Measurements from ENCODE around the gene NTM.

The NTM gene

DNA sequence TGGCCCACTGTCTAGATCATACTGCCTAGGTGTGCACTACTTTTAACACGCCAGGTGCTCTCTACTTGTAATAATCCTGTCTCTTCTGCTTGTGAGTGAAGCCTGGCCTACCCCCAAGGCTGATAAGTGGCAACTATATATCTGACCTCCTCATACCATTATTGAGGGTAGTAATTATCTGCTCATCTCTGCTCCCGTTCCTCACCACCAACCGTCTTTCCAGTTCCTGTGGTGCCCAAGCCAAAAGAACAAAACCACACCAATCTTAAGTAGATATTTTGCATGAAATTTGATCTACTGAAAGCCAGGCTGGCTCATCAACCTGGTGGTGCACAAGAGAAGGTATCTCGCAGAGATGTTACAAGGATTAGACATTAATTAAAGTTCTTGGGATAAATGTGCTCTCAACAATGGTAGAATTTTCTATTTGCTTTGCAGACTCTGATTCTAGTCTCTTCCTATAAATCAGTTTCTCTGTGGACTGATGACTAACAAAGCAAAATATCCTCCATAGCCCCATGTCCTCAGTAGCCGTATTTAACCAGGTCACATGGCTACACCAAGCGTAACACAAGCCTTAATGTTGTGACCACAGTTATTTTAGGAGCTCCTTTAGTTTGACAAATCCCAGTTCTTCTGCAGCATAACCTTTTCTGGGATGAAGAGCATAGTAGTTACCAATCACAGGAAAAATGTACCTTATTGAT lies 267.2 kb downstream of the NTM start:
- Histone ChIP-seq H3K4me1 (no peaks in the 10 kb centered on the region), H2AFZ (no peak overlapping the region), H3K9ac (no peak overlapping the region), H3K79me2 (no peaks in the 10 kb centered on the region), H3K36me3 (ENCODE audit: control insufficient read depth, insufficient read depth, low read length) (no peaks in the 10 kb centered on the region), H3K4me2 (ENCODE audit: low read length) (no peak overlapping the region), H3K27me3 (ENCODE audit: control insufficient read depth, insufficient read depth, low read length) (no peaks in the 10 kb centered on the region), H3K27ac (no peak overlapping the region), H3K4me3 (ENCODE audit: low read depth, low read length) (no peak overlapping the region), H3K9me3 (ENCODE audit: control insufficient read depth, low read length) (no peaks in the 10 kb centered on the region)
- TF ChIP-seq CTCF (IDR thresholded peaks at IDR 0.05), result no peak

DNA sequence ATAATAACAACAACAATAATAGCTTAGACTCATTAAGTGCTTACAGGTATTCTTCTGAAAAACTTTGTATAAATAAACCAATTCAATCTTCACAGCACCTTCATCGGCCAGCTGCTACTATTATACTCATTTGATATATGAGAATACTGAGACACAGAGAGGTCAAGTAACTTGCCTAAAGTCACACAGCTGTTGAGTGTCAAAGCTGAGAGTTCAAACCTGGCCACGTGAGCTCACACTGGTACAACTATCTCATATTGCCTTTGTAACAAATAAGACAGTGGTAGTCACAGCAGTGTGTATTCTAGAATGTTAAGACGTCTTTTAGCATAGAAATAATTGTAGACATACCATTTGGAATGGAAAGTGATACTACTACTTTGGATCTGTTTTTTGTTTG lies 268.5 kb downstream of the NTM start:
- H3K79me2 ChIP-seq, result no peaks in the 10 kb centered on the region

DNA sequence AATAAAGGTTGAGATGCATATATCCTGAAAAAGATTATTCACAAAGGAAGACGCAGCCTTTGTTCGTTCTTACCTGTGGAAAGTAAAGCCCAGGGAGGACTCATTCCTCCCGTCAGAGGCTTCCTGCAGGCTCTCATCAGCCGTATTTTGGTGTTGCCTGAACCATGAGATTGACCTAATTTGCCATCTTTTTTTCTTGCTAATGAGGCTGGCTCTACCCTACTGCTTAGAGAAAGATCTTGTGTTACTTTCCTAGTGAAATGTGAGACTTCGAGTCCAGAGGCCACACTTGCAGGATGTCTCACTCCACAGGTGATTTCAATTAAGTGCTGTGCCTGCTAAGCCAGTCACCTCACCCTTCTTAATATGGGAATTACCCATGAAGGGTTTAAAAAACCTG lies 269.9 kb downstream of the NTM start:
- H3K79me2 ChIP-seq, result no peaks in the 10 kb centered on the region
- H3K4me2 ChIP-seq (ENCODE audit: low read length), result no peak overlapping the region
- no peak for TF ChIP-seq CTCF (IDR thresholded peaks at IDR 0.05)
- no peaks in the 10 kb centered on the region for H3K27me3 ChIP-seq (ENCODE audit: control insufficient read depth, insufficient read depth, low read length)
- no peak overlapping the region for H3K9ac ChIP-seq
- no peaks in the 10 kb centered on the region for H3K4me1 ChIP-seq
- no peaks in the 10 kb centered on the region for H3K36me3 ChIP-seq (ENCODE audit: control insufficient read depth, insufficient read depth, low read length)
- H2AFZ ChIP-seq, result no peak overlapping the region
- no peak overlapping the region for H3K27ac ChIP-seq
- H3K4me3 ChIP-seq (ENCODE audit: low read depth, low read length), result no peak overlapping the region
- H3K9me3 ChIP-seq (ENCODE audit: control insufficient read depth, low read length), result no peaks in the 10 kb centered on the region

More for the DNA sequence above, 268.5 kb downstream of the NTM start:
- no peak overlapping the region for H2AFZ ChIP-seq
- H3K27me3 ChIP-seq (ENCODE audit: control insufficient read depth, insufficient read depth, low read length), result no peaks in the 10 kb centered on the region
- no peaks in the 10 kb centered on the region for H3K9me3 ChIP-seq (ENCODE audit: control insufficient read depth, low read length)
- no peak overlapping the region for H3K9ac ChIP-seq
- no peak overlapping the region for H3K4me2 ChIP-seq (ENCODE audit: low read length)
- H3K4me1 ChIP-seq, result no peaks in the 10 kb centered on the region
- no peaks in the 10 kb centered on the region for H3K36me3 ChIP-seq (ENCODE audit: control insufficient read depth, insufficient read depth, low read length)
- no peak overlapping the region for H3K4me3 ChIP-seq (ENCODE audit: low read depth, low read length)
- TF ChIP-seq CTCF (IDR thresholded peaks at IDR 0.05), result no peak
- no peak overlapping the region for H3K27ac ChIP-seq

DNA sequence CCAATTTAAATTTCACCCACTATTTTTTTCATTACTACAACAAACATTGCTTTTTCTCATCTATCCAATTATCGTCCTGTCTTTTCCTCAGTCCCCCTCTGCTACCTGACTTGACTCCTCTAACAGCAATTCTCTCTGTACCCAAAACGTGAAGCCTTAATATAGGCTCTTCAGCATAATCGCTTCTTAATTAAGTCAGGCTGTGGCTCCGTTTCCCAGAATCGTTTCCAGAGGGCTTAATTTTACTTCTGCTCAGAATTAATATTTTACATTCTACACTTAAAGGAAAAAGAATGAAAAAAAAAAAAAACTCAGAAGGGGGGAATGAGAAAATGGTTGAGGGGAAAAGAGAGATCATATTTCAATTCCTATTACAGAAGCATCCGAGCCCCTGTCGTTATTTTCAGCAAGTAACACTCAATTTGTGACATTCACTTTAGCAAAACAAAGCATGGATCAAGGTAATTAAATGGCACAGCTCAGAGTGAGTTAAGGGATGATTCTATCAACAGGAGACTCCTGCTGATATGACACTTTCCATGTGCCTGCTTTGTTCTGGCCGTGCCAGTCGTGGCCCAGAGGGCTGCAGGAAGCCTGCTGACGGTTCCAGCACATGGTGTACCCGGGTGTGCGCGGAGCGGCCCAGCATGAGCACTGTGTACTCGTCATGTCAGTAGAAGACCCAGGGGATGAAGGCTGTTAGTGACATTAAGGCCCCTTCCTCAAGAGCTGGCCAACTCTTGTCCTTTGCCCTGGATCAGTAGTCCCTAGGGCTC lies 272.5 kb downstream of the NTM start:
- Histone ChIP-seq H3K27ac (no peak overlapping the region), H3K79me2 (no peaks in the 10 kb centered on the region), H3K27me3 (ENCODE audit: control insufficient read depth, insufficient read depth, low read length) (no peaks in the 10 kb centered on the region), H3K36me3 (ENCODE audit: control insufficient read depth, insufficient read depth, low read length) (no peaks in the 10 kb centered on the region), H3K4me3 (ENCODE audit: low read depth, low read length) (no peak overlapping the region), H3K4me2 (ENCODE audit: low read length) (no peak overlapping the region), H2AFZ (no peak overlapping the region), H3K9ac (no peak overlapping the region), H3K9me3 (ENCODE audit: control insufficient read depth, low read length) (no peaks in the 10 kb centered on the region), H3K4me1 (no peaks in the 10 kb centered on the region)
- TF ChIP-seq CTCF (IDR thresholded peaks at IDR 0.05), result no peak

Measured in parathyroid adenoma (tissue), 2 donors.